GM19463 (cell line): ENCODE results near the gene IL17C.

Source experiments
- ATAC-seq: cut with Tn5 transposase; IDR thresholded peaks from one replicate; pipeline ENCODE4 v1.9.1; 2021; ENCODE audit warnings: mild to moderate bottlenecking, moderate library complexity; ENCODE audit not compliant: unreplicated experiment

IL17C gene

GRCh38 chr16:88643644-88643932 is 5.2 kb downstream of the IL17C start:
- no peak for ATAC-seq

DNA sequence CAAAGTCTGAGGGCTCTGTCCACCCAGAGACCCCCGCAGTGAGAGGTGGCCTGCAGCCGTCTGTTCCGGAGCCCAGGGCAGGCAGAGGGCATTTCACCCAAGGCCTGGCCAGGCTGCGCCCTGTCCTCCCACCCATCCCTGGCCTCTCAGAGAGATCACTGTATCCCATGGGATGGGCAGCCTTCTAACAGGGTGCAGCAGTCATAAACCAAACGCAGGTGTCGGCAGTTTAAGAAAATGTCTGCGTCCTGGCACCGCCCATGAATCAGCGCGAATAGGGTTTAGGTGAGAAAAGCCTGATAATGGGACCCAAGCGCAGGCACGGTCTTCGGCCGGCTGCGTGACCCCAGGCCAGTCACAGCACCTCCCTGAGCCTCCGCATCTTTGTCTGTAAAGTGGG is 7.1 kb downstream of the IL17C start:
- no peak for ATAC-seq

- no peak for ATAC-seq
Measured at GRCh38 chr16:88645941-88646340, 7.6 kb downstream of the IL17C start.

GRCh38 chr16:88646345-88647034 is 8.1 kb downstream of the IL17C start:
- ATAC-seq = no peak

- no peak for ATAC-seq
Measured at GRCh38 chr16:88647178-88648070, 9.1 kb downstream of the IL17C start.

GRCh38 chr16:88649195-88649923 is 11.0 kb downstream of the IL17C start:
- ATAC-seq = no peak

GRCh38 chr16:88649924-88650748 is 11.8 kb downstream of the IL17C start:
- ATAC-seq = peak; percentile 10

DNA sequence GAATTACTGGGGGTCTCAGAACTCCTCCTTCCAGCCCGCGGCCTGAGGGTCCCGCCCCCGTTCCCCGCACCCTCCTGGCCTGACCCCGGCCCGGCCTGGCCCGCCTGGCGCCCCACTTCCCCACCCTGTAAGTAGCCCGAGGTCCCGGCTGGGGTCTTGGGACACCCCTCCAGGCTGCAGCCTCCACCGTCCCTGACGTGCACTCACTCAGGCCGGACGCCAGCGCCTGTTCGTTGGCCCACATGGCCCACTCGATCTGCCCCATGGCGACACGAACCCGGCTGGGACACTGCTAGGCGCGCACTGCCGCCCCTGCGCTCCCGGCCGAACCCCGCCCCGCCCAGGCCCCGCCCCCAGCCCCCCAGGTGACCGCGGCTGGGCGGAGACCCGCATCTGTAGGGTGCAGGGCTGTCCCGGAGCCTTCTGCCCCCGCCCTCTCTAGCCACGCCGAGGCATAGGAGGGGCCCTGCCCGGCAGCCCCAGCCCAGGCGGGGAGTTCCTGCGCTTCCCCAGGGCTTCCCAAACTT is 12.4 kb downstream of the IL17C start, which contains the start of gene CYBA:
CYBA (minus strand) TSS at position 305 of the 527 bp plus-strand sequence; CDS start at position 265, 40 bp downstream.
- ATAC-seq = peak; percentile 73

GRCh38 chr16:88651276-88651988 is 13.1 kb downstream of the IL17C start:
- ATAC-seq = peak; percentile 77

DNA sequence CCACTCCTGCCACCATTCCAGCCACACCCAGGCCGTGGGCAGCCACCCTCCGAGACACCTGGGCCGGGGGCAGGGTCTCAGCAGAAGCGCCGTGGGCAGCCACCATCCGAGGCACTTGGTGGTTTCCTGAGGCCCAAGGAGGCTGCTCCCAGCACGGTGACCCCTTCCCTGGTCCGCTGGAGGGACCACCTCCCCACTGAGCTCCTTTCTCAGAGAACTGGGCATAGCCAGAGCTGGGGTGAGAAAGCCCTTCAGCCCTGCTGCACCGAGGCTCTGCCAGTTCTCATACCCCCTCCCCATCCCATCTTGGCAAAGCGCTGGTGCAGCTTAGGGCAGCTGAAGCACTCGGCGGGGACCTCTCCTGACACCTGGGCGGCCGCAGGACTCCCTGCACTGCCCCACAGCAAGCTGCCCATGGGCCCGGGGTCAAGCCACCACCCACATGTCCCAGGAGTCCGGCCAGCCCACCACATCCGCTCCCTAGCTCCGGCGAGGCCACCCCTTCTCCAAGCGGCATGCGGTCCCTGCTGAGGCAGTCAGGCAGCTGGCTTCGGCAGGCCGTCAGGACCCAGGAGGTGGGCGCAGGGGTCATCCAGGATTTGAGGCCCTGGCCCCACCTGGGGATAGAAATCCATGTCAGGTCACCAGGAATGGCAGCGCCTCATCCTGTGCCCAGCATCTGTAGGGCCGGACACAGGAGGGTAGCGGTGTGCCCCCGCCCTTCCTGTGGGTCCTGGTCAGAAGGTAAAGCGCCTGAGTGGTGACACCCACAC is 13.8 kb downstream of the IL17C start:
- no peak for ATAC-seq

DNA sequence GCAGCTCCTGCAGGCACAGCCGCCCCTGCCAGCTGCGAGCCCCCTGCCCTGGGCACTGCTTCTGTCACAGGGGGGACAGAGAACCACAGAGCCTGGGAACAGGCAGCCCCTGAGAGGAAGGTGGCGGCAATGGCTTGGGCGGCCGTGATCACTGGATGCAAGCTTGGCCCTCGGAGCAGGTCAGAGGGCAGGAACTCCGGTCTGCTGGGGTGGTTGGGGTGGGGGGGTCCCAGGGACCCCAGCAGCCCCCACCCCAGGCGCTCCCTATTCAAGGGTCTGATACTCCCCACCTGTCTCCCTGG is 14.3 kb downstream of the IL17C start:
- ATAC-seq = no peak

GRCh38 chr16:88653101-88653500 is 14.7 kb downstream of the IL17C start:
- ATAC-seq = no peak

DNA sequence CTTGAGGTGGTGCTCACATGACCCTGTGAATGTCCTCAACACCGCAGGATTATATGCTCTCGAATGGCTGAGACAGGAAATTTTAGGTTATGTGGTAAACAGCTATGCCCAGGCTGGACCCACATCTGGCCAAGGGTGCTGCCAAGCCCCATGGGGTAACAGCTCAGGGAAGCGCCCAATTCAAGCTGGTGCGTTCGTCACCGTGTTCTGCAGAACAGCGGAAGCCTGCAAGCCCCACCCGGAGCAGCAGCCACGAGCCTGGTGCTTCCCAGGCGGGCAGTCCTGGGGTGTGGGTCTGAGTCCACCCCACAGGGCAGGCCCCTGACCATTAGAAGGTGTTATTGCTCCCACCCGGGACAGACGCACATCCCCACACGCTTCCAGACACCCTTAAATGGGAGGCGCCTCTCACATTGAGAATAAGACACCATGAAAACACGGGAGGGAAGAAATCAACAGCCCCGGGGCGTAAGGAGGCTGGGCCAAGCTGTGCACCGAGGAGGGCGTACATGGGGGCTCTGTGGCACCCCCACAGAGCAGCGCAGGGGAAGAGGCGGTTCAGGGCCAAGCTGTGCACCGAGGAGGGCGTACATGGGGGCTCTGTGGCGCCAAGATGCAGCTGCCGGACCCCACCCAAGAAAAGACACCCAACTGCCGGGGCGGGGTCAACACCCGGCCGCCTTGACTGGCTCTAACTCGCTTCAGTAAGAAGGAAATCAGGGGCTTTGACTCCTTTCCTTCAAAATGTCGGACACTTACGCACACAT is 15.4 kb downstream of the IL17C start:
- no peak for ATAC-seq

DNA sequence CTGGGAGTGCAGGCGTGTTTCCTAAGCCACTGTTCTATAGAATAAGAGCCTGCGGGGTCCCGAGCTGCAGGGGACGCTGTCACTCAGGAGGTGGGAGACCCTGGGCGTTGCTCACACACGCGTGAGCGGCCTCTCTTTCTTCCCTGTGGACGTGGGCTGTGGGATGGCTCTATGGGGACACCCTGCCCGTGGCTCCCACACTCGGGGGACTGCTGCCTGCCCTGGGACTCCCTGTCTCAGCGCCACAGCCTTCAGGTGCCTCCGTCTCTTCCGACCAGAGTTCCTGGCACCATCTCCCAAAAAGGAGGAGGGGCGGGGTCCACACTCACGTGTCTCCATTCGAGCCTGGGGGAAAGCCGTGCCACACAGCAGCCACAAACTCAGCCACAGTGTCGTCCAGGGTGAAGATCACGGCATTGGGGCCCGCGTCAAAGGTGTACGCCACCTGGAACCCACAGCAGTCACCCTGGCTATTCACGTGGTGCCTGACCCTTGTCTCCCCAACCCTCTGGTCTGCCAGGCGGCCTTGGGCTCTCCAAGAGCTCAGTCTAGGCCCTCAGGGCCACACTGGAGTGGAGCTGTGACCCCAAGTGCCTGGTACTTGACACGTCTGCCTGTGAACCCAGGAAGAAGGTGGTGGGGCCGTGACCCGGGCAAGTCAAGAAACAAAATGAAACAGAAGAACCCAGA is 16.1 kb downstream of the IL17C start:
- no peak for ATAC-seq

GRCh38 chr16:88655053-88655732 is 16.8 kb downstream of the IL17C start:
- ATAC-seq = no peak

- ATAC-seq = no peak
Measured at GRCh38 chr16:88655733-88656281, 17.4 kb downstream of the IL17C start.
